ENCODE measurements around the gene SH3GL3.

DNA sequence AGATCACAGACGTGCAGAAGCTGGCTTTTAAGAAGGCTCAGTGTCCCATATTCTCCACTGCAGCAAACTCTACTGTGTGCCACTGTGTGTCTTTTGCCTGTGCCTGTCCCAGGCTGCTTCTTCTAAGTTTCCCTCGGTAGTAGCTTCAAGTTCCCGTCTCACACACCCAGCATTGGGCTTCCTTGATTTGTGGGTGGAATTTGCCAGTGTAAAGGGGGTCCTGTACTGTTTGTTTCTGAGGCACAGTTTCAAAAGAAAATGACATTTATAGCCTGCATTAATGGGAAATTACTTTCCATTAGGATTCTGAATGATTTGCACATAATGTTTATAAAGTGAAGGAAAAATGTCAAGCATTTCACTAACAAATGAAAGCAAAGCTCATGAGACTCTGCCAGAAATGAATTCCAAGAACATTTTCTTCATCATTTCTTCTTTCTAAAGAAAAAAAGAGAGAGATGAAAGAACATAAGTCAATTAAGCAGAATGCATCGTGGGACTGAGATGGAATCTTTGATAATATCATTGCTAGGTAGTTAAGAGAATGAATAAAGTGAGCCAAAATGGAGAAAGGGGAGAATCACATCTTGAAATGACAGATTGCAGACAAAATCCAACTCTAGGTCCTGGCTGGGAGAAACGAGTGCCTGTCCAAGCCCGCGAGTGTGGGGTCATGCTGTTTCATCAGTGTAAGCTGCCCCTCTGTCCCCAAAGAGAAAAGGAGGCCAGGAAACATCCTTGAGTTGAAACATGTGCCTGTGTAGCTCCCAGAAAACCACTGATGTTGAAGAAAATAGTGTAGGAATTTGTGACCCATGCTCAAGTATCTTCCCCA lies 158.2 kb downstream of the SH3GL3 start:
- TF ChIP-seq POLR2AphosphoS5 (IDR thresholded peaks at IDR 0.05) (no peak), CTCF (IDR thresholded peaks at IDR 0.05 in 8 of 11, conservative IDR thresholded peaks at IDR 0.05 in 3 of 11) (no peak)
